IPS-15b (cell line): ENCODE data around the gene CLCN6.

ENCODE experiments used
- H3K27me3 ChIP-seq: one replicate; pipeline ENCODE4 v1.6.1; 2013; ENCODE audit warnings: low read length; ENCODE audit not compliant: control insufficient read depth, insufficient read depth
- H3K36me3 ChIP-seq: one replicate; pipeline ENCODE4 v1.6.1; 2013; ENCODE audit warnings: low read length; ENCODE audit not compliant: control insufficient read depth, insufficient read depth
- H3K4me1 ChIP-seq: one replicate; pipeline ENCODE4 v1.6.1; 2013; ENCODE audit warnings: mild to moderate bottlenecking, low read length; ENCODE audit not compliant: control insufficient read depth, insufficient read depth
- H3K4me3 ChIP-seq: one replicate; pipeline ENCODE4 v1.5.1; 2013; ENCODE audit warnings: low read depth, low read length
- H3K9ac ChIP-seq: one replicate; pipeline ENCODE4 v1.6.1; 2013; ENCODE audit warnings: low read depth, mild to moderate bottlenecking, low read length
- H3K9me3 ChIP-seq: one replicate; pipeline ENCODE4 v1.6.1; 2013; ENCODE audit warnings: mild to moderate bottlenecking, low read length; ENCODE audit not compliant: control insufficient read depth, insufficient read depth

Gene CLCN6

GRCh38 chr1:11768821-11769220 is 37.2 kb upstream of the CLCN6 start:
- Histone ChIP-seq H3K9me3 (no peaks in the 10 kb centered on the region), H3K4me3 (no peak overlapping the region), H3K27me3 (no peaks in the 10 kb centered on the region), H3K36me3 (no peaks in the 10 kb centered on the region), H3K4me1 (no peaks in the 10 kb centered on the region), H3K9ac (no peak overlapping the region)

GRCh38 chr1:11769274-11769673 is 36.7 kb upstream of the CLCN6 start:
- H3K9me3 ChIP-seq = no peaks in the 10 kb centered on the region
- H3K9ac ChIP-seq = no peak overlapping the region
- no peaks in the 10 kb centered on the region for H3K27me3 ChIP-seq
- H3K4me3 ChIP-seq = no peak overlapping the region
- no peaks in the 10 kb centered on the region for H3K36me3 ChIP-seq
- H3K4me1 ChIP-seq = no peaks in the 10 kb centered on the region

- Histone ChIP-seq H3K9me3 (no peaks in the 10 kb centered on the region), H3K4me3 (no peak overlapping the region), H3K27me3 (no peaks in the 10 kb centered on the region), H3K4me1 (no peaks in the 10 kb centered on the region), H3K9ac (no peak overlapping the region), H3K36me3 (no peaks in the 10 kb centered on the region)
These were observed 36.0 kb upstream of the CLCN6 start for GRCh38 chr1:11770011-11770410.

GRCh38 chr1:11771481-11772043 is 34.4 kb upstream of the CLCN6 start:
- no peaks in the 10 kb centered on the region for H3K4me1 ChIP-seq

GRCh38 chr1:11772458-11772857 is 33.5 kb upstream of the CLCN6 start:
- Histone ChIP-seq H3K36me3 (no peaks in the 10 kb centered on the region), H3K27me3 (no peaks in the 10 kb centered on the region), H3K9ac (no peak overlapping the region), H3K4me1 (no peaks in the 10 kb centered on the region), H3K9me3 (no peaks in the 10 kb centered on the region), H3K4me3 (no peak overlapping the region)

More at GRCh38 chr1:11771481-11772043, 34.4 kb upstream of the CLCN6 start:
- Histone ChIP-seq H3K9me3 (no peaks in the 10 kb centered on the region), H3K4me3 (no peak overlapping the region), H3K27me3 (no peaks in the 10 kb centered on the region), H3K36me3 (no peaks in the 10 kb centered on the region), H3K9ac (no peak overlapping the region)

GRCh38 chr1:11774753-11775152 is 31.2 kb upstream of the CLCN6 start:
- Histone ChIP-seq H3K36me3 (no peaks in the 10 kb centered on the region), H3K9ac (no peak overlapping the region), H3K4me1 (no peaks in the 10 kb centered on the region), H3K4me3 (no peak overlapping the region), H3K9me3 (no peaks in the 10 kb centered on the region), H3K27me3 (no peaks in the 10 kb centered on the region)

GRCh38 chr1:11777658-11778322 is 28.2 kb upstream of the CLCN6 start:
- Histone ChIP-seq H3K4me1 (no peaks in the 10 kb centered on the region), H3K9me3 (no peaks in the 10 kb centered on the region), H3K9ac (no peak overlapping the region), H3K27me3 (no peaks in the 10 kb centered on the region), H3K4me3 (no peak overlapping the region), H3K36me3 (no peaks in the 10 kb centered on the region)

- H3K9me3 ChIP-seq = no peaks in the 10 kb centered on the region
- H3K9ac ChIP-seq = no peak overlapping the region
- H3K27me3 ChIP-seq = no peaks in the 10 kb centered on the region
These were observed 27.7 kb upstream of the CLCN6 start for GRCh38 chr1:11778336-11778735.

GRCh38 chr1:11778844-11779623 is 27.0 kb upstream of the CLCN6 start:
- H3K9ac ChIP-seq = no peak overlapping the region
- H3K9me3 ChIP-seq = no peaks in the 10 kb centered on the region
- H3K4me3 ChIP-seq = no peak overlapping the region
- H3K36me3 ChIP-seq = no peaks in the 10 kb centered on the region
- H3K27me3 ChIP-seq = no peaks in the 10 kb centered on the region
- H3K4me1 ChIP-seq = no peaks in the 10 kb centered on the region

More at GRCh38 chr1:11778336-11778735, 27.7 kb upstream of the CLCN6 start:
- Histone ChIP-seq H3K4me1 (no peaks in the 10 kb centered on the region), H3K4me3 (no peak overlapping the region), H3K36me3 (no peaks in the 10 kb centered on the region)

- Histone ChIP-seq H3K27me3 (no peaks in the 10 kb centered on the region), H3K4me3 (no peak overlapping the region), H3K36me3 (no peaks in the 10 kb centered on the region), H3K4me1 (peaks cover 6% of the 10 kb centered on the region), H3K9ac (no peak overlapping the region), H3K9me3 (no peaks in the 10 kb centered on the region)
These were observed 26.1 kb upstream of the CLCN6 start for GRCh38 chr1:11779715-11780379.

- Histone ChIP-seq H3K9me3 (no peaks in the 10 kb centered on the region), H3K27me3 (no peaks in the 10 kb centered on the region), H3K4me3 (no peak overlapping the region), H3K9ac (no peak overlapping the region), H3K4me1 (peaks cover 6% of the 10 kb centered on the region), H3K36me3 (no peaks in the 10 kb centered on the region)
These were observed 25.4 kb upstream of the CLCN6 start for GRCh38 chr1:11780380-11781147.
